ENCODE results near the gene AMOTL2.

The AMOTL2 gene

DNA sequence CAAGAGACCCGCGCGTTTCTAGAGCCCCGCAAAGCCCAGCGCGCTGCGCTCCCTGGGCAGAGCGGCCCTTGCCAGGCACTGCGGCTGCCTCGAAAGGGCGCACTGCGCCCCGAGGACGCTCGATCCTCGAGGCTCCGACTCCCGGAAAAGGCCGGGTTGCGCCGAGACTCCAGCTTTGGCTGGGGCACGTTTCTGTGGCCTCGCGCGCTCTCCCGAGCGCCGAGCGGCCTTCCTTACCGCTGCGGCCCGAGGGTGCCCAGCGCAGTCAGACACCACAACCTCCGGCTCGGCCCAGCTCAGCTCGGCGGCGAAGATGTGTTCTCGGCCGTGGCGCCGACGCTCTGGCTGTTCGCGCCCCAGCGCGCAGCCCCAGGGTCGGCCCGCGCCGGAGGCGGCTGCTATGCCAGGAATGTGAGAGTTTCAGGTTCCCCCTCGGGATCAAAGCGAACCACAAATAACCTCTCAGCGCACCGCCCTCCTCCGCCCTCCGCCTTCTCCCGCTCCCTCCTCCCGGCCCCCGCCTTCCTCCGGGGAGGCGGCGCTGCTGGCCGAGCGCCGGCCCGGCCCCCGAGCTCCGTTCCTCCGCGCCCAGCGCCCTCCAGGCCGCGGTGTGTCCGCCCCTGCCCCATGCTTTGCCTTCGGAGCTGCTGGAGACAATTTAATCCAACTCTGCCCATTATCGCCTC is at the start of gene AMOTL2:
Gene AMOTL2 (minus strand): TSS at position 343 of the 686 bp plus-strand sequence. CDS start 3,014 bp downstream, outside the sequence.
- DNase-seq = no peak

GRCh38 chr3:134423153-134423552 is 48.9 kb upstream of the AMOTL2 start:
- no peak for DNase-seq

GRCh38 chr3:134419960-134420321 is 45.7 kb upstream of the AMOTL2 start:
- no peak for DNase-seq

DNA sequence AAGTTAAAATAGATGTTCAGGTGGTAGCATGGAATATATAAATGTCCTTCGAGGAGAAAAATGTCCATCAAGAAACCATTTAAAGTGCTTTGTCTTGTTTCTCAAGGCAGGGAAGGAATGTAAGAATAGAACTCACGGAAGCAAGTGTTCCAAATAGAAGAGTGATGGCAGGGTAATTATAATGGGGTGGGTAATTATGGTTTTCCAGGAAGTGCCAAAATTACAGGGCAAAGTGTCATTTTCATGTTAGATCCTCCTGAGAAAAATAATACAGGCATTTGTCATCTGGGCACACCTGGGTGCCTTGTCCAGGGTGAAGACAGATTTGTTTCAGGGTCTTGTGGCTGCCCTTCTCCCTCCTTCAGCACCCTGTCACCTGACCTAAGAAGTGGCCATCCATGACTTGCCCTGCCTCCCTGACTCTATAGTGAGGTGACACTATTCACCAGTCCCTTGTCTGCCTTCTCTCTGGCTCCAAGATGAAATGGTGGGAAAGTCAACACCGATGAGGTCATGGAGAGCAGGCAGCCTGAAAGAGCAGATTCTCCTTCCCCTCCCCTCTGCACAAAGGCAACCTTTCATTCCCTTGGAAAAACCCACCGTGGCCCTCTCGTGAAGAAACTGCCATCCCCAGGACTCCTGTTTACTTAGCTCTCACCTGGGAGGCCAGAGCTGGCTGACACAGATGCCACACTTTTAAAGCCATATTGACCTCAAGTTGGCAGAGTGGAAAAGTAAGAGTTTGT is 45.1 kb upstream of the AMOTL2 start:
- no peak for DNase-seq

DNA sequence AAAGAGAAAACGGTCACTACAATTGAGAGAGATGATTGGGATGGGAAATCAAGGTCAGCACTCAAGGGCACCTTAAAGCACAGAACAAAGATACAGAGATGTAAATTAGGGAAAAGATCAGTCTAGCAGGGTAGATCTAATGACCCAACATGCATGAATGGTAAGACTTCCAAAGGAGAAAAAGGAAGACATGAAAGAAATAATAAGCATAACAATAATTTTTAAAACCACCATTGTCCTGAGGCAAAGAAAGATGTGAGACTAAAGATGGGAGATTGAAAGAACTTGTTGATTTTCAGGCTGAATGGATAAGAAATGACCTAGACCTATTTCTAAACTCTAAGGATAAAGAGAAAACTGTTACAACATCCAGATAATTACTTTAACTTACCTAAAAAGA is 34.8 kb upstream of the AMOTL2 start:
- DNase-seq = no peak

DNA sequence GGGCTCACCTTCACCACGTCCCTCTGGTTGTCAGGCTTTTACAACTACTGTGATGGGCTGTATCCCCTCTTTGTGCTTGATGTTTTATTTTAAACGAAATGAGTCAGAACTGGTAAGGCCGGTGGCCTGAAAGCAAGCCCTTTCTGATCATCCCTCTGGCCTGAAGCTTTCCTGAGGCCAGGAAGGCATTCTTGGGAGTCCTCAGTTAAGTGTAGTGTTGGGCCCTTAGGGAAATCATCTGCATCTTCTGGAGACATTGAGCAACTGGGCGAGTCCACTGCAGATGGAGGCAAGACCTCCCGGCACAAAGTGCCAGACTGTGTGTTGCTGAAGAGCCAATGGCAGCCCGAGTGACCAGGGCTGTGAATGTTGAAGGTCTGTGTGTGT is 33.0 kb upstream of the AMOTL2 start:
- DNase-seq = no peak

- DNase-seq = no peak
Observed at GRCh38 chr3:134406331-134407238, 32.3 kb upstream of the AMOTL2 start.

DNA sequence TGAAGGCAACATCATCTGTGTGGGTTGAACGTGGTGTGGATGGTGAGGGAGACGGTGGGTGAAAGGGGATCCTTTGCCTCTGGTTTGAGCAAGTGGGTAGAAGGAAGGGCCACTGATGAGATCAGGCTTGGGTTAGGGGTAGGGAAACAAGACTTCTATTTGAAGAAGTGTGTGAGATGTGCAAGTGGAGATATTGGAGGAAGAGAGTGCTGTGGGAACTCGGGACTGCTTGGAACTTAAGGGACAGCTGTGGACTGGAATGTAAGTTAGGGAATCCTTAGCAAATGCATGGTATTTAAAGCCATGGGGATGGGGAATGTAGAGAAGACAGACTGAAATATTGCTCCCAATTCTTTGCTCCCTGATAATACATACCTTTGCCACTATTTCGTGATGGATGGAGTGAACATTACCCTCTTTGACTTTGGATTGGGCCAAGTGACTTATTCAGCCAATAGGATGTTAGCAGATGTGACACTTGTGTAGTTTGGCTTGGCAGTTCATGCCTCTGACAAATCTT is 30.2 kb upstream of the AMOTL2 start:
- DNase-seq = no peak

- no peak for DNase-seq
Observed at GRCh38 chr3:134397755-134398154, 23.5 kb upstream of the AMOTL2 start.

GRCh38 chr3:134395103-134395502 is 20.9 kb upstream of the AMOTL2 start:
- no peak for DNase-seq

DNA sequence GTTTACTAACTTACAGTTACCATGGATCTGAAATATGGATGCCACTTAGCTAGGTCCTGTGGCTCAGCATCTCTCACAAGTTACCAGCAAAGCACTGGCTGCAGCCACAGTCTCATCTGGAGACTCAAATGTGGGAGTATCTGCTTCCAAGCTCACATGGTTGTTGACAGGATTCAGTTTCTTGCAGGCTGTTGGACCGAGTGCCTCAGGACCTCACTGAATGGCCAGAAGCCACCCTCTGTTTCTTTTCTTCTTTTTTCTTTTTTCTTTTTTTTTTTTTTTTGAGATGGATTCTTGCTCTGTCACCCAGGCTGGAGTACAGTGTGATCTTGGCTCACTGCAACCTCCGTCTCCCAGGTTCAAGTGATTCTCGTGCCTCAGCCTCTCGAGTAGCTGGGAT is 20.1 kb upstream of the AMOTL2 start:
- DNase-seq = no peak

DNA sequence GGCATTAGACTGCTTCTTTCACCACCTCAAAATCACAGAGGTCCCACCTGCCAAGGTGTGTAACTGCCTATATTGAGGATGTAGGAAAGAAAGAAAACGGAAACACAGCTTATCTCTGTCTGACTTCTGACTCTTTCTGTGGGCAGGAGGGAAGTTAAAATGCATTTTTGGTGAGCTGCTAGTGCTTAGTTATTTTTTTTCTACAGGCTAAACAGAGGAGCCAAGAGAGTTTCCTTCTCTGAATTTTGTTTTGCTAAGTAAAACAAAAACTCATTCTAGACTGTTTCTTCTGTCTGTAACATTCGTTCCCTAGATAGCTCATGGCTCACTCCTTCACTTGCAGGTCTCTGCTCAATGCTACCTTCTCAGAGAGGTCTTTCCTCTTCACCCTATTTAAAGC is 18.8 kb upstream of the AMOTL2 start:
- DNase-seq = no peak

GRCh38 chr3:134392336-134392983 is 18.2 kb upstream of the AMOTL2 start:
- no peak for DNase-seq

GRCh38 chr3:134389865-134390264 is 15.6 kb upstream of the AMOTL2 start:
- DNase-seq = no peak

GRCh38 chr3:134388788-134389485 is 14.7 kb upstream of the AMOTL2 start:
- no peak for DNase-seq

DNA sequence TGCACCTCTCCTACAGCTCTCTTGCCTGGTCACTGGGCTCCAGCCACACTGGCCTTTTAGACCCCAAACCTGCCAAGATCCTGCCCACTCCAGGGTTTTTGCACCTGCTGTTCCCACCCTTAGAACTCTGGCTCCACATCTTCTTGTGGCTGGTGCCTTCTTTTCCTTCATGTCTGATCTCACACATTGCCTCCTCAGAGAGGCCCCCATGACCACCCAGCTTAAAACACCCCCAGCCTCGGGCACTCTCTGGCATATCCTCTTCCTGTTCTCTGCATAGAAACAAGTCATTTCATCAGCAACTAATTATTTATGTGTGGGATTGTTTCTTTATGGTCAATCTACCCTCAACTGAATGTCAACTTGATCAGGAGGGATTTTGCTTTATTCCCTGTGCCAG is 14.0 kb upstream of the AMOTL2 start:
- DNase-seq = no peak

DNA sequence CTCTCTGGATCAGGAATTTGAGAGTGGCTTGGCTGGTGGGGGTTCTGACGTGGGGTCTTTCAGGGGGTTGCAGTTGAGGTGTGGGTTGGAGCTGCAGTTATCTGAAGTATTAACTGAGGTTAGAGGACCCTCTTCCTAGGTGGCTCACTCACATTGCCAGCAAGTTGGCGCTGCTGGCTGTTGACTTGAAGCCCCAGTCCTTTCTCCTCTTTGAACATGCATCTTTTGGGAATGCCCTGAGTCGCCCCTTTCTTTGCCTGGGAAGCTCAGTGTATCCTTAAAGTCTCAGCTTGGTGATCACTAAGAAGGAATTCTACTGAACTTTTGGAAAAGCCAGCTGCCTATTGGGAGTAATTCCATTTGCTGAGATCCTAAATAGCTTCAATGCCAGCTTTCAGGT is 13.0 kb upstream of the AMOTL2 start:
- DNase-seq = no peak

DNA sequence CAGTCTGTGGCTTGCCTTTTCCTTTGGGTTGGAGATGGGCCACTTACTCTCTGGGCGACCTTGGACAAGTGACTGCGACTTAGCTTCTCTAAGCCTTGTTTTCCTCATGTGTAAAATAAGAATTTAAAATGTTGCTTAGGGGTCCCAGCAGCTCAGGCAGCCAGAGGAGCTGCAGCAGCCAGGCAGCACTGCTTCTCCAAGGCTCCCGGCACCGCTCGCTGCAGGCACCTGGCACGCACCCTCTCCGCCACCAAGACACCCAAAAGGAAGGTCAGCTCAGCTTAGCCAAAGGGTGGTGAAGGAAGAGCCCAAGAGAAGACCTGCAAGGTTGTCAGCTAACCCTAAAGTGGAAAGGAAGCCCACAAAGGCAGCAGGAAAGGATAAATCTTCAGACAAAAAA is 10.7 kb upstream of the AMOTL2 start:
- no peak for DNase-seq

- DNase-seq = no peak
Observed at GRCh38 chr3:134381831-134382442, 7.7 kb upstream of the AMOTL2 start.

- DNase-seq = no peak
Observed at GRCh38 chr3:134381076-134381475, 6.8 kb upstream of the AMOTL2 start.

DNA sequence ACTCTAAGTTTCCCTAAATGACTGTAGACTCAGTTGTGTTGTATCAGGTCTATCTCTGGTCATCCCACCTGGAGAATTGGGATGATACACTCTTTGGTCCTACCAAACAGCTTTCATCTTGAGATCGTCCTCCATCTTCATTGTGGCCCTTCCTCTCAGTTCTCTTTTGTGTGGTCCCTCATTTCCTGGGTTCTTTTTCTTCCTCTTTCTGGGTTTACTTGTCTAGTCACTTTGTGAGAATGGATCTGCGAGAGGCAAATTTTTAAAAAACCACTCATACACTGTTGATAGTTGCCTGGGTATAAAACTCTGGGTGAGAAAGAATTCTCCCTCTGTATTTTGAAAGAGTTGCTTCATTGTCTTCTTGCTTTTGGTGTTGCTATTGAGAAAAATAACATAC is 6.0 kb upstream of the AMOTL2 start:
- DNase-seq = no peak

GRCh38 chr3:134378818-134379217 is 4.6 kb upstream of the AMOTL2 start:
- no peak for DNase-seq

Measured in CD4-positive, alpha-beta T cell treated with Interleukin-21 for 1 hour (primary cell).